HepG2 (cell line): Measurements from ENCODE around the gene VCPKMT. TPM values are rescaled to one million over a fixed set of nuclear protein-coding genes. Genes with fewer than 3 reads are reported as not detected.

Experiments
- EED ChIP-seq: sonication (generic); formaldehyde crosslinking; IDR thresholded peaks from 2 replicates; pipeline ENCODE4 v1.5.0; 2020; ENCODE audit warnings: mild to moderate bottlenecking, missing genetic modification reagents
- GATA4 ChIP-seq: sonication (generic); IDR thresholded peaks from 2 replicates; pipeline ENCODE4 v1.6.1; 2016; ENCODE audit warnings: antibody characterized with exemption, low read depth, borderline replicate concordance
- KLF15 ChIP-seq: sonication (generic); formaldehyde crosslinking; IDR thresholded peaks from 2 replicates; pipeline ENCODE4 v1.8.1; 2023; ENCODE audit warnings: borderline replicate concordance, mild to moderate bottlenecking, inconsistent platforms, missing genetic modification reagents, mixed read lengths
- NR2C2 ChIP-seq: sonication (generic); formaldehyde crosslinking; IDR thresholded peaks from 2 replicates; pipeline ENCODE4 v1.4.0; 2020; ENCODE audit warnings: missing genetic modification reagents, mild to moderate bottlenecking, moderate library complexity, borderline replicate concordance
- SKI ChIP-seq: fragments of 450-650 bp; IDR thresholded peaks from one replicate; pipeline ENCODE4 v1.6.1; 2018; ENCODE audit warnings: mild to moderate bottlenecking; ENCODE audit not compliant: partially characterized antibody
- ZMYM4 ChIP-seq: sonication (generic); formaldehyde crosslinking; IDR thresholded peaks from 2 replicates; pipeline ENCODE4 v1.8.1; 2023; ENCODE audit warnings: mild to moderate bottlenecking, missing genetic modification reagents
- ZNF20 ChIP-seq: sonication (generic); formaldehyde crosslinking; IDR thresholded peaks from 2 replicates; pipeline ENCODE4 v1.4.0; 2020; ENCODE audit warnings: mild to moderate bottlenecking, moderate library complexity, missing genetic modification reagents
- ZNF326 ChIP-seq: sonication (generic); formaldehyde crosslinking; IDR thresholded peaks from 2 replicates; pipeline ENCODE4 v1.4.0; 2020; ENCODE audit warnings: missing genetic modification reagents, borderline replicate concordance
- ZNF589 ChIP-seq: sonication (generic); formaldehyde crosslinking; conservative IDR thresholded peaks from 2 replicates; pipeline ENCODE4 v1.8.0; 2022; ENCODE audit warnings: mild to moderate bottlenecking, moderate library complexity, missing genetic modification reagents
- ZNF709 ChIP-seq: sonication (generic); formaldehyde crosslinking; IDR thresholded peaks from 2 replicates; pipeline ENCODE4 v1.5.0; 2020; ENCODE audit warnings: mild to moderate bottlenecking, missing genetic modification reagents
- ZNF891 ChIP-seq: sonication (generic); formaldehyde crosslinking; IDR thresholded peaks from 2 replicates; pipeline ENCODE4 v1.5.0; 2020; ENCODE audit warnings: mild to moderate bottlenecking, missing genetic modification reagents
- polyA plus RNA-seq, 8 experiments: library from polyadenylated mRNA; depleted of rRNA in 3 of 8; stranded (reverse) in 7 of 8; unstranded in 1 of 8; fragments of >200 nt; fragmentation: Illumina TruSeq in 4 of 8; extraction: Trizol in 4 of 8; gene quantifications; 2 replicates each; pipeline versions ENCODE4 v1.2.1 to v1.2.3, GENCODE V29; 2011 to 2016; ENCODE audit warnings: low read depth in 4 of 8, missing spikeins in 1 of 8, mixed read lengths in 1 of 8; ENCODE audit not compliant: insufficient read depth in 1 of 8
- total RNA-seq, 5 experiments: library from RNA; depleted of rRNA; stranded (reverse); fragments of >200 nt; fragmentation: Illumina TruSeq; extraction: Trizol; gene quantifications; 2 replicates each; pipeline ENCODE4 v1.2.3, GENCODE V29; 2016; ENCODE audit warnings: low read depth in 1 of 5
- TF ChIP-seq, protein P1 (sequence below), 2 experiments: sonication (generic) in 1 of 2; formaldehyde crosslinking in 1 of 2; IDR thresholded peaks; 2 replicates each; pipeline versions ENCODE4 v1.6.1 to v1.9.0; 2014 to 2022; ENCODE audit warnings: antibody characterized with exemption in 1 of 2, borderline replicate concordance in 1 of 2, inconsistent platforms in 1 of 2, low read depth in 1 of 2, missing genetic modification reagents in 1 of 2
- TF ChIP-seq, protein P2 (sequence below): conservative IDR thresholded peaks from 2 replicates; pipeline ENCODE4 v1.6.1; 2018; ENCODE audit warnings: missing genetic modification reagents
- TF ChIP-seq, protein P3 (sequence below): sonication (generic); formaldehyde crosslinking; IDR thresholded peaks from 2 replicates; pipeline ENCODE4 v1.5.0; 2020; ENCODE audit warnings: mild to moderate bottlenecking, low read depth, missing genetic modification reagents, borderline replicate concordance
- TF ChIP-seq, protein P4 (sequence below): sonication (generic); formaldehyde crosslinking; IDR thresholded peaks from 2 replicates; pipeline ENCODE4 v1.4.0; 2020; ENCODE audit warnings: missing genetic modification reagents

The VCPKMT gene
- total and polyA plus RNA-seq, 2 of the 13 experiments (the other 11 are each of a cell fraction or from before 2014, with no cell fraction given) = 3.9 to 5.4 TPM

DNA sequence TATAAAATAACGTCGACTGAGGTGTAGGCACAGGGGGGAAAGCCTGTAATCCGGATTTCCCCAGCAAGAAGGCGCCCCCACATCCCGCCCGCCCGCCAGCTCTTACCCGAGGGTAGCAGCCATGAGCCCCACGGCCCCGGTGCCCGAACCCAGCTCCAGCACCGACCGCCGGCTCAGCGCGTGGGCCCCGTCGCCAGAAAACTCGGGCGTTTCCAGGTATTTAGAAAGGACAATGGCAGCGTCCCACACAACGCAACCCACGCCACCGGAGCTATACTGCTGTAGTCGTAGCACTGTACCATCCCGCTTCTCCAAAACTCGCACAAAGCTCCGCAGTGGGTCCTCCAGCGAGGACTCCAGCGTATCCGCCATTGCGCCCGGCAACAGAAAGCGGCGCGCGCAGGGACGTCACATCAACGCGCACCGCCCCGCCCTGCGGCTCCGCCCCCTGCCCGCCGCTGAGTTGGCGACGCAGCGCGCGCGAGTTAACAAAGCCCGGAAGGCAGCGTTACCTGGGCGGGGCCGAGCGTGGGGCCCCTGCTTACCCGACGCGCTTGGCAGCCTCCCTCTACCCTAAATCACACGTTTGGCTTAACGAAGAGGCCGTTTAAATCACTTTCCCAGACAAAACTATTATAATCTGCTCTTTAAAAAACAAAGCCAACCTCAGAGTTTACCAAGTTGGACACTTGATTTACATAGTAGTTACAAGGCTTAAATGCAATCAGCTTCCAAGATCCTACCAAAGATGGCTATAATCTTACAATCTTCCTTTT lies at the start of gene VCPKMT (continued):
- TF ChIP-seq, protein P1, sequence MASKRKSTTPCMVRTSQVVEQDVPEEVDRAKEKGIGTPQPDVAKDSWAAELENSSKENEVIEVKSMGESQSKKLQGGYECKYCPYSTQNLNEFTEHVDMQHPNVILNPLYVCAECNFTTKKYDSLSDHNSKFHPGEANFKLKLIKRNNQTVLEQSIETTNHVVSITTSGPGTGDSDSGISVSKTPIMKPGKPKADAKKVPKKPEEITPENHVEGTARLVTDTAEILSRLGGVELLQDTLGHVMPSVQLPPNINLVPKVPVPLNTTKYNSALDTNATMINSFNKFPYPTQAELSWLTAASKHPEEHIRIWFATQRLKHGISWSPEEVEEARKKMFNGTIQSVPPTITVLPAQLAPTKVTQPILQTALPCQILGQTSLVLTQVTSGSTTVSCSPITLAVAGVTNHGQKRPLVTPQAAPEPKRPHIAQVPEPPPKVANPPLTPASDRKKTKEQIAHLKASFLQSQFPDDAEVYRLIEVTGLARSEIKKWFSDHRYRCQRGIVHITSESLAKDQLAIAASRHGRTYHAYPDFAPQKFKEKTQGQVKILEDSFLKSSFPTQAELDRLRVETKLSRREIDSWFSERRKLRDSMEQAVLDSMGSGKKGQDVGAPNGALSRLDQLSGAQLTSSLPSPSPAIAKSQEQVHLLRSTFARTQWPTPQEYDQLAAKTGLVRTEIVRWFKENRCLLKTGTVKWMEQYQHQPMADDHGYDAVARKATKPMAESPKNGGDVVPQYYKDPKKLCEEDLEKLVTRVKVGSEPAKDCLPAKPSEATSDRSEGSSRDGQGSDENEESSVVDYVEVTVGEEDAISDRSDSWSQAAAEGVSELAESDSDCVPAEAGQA (IDR thresholded peaks at IDR 0.05; ENCODE audit: low read depth) = peak; percentile 88
- TF ChIP-seq, protein P1 (CRISPR knock-in tag; IDR thresholded peaks at IDR 0.05; ENCODE audit: borderline replicate concordance) = no peak
- 0 out of 2 replicates have a peak, but pooled peaks have one; percentile 34 for TF ChIP-seq GATA4
- 0 out of 2 replicates have a peak, but pooled peaks have one; percentile 35 for TF ChIP-seq KLF15 (CRISPR knock-in tag)
- TF ChIP-seq, protein P2, sequence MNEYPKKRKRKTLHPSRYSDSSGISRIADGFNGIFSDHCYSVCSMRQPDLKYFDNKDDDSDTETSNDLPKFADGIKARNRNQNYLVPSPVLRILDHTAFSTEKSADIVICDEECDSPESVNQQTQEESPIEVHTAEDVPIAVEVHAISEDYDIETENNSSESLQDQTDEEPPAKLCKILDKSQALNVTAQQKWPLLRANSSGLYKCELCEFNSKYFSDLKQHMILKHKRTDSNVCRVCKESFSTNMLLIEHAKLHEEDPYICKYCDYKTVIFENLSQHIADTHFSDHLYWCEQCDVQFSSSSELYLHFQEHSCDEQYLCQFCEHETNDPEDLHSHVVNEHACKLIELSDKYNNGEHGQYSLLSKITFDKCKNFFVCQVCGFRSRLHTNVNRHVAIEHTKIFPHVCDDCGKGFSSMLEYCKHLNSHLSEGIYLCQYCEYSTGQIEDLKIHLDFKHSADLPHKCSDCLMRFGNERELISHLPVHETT (CRISPR knock-in tag) = no peak
- TF ChIP-seq, protein P3, sequence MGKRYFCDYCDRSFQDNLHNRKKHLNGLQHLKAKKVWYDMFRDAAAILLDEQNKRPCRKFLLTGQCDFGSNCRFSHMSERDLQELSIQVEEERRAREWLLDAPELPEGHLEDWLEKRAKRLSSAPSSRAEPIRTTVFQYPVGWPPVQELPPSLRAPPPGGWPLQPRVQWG (CRISPR knock-in tag) = no peak
- peak; percentile 30 for TF ChIP-seq SKI
- TF ChIP-seq ZNF891 (CRISPR knock-in tag) = peak; percentile 57; the same call in 1 of the 2 replicates
- TF ChIP-seq EED = peak; percentile 48; the same call in 1 of the 2 replicates
- TF ChIP-seq ZNF20 = no peak
- TF ChIP-seq NR2C2 (CRISPR knock-in tag) = peak; percentile 55
- TF ChIP-seq ZNF589 (CRISPR knock-in tag) = no peak; the same call in 1 of the 2 replicates
- TF ChIP-seq ZNF326 (CRISPR knock-in tag) = no peak
- TF ChIP-seq, protein P4, sequence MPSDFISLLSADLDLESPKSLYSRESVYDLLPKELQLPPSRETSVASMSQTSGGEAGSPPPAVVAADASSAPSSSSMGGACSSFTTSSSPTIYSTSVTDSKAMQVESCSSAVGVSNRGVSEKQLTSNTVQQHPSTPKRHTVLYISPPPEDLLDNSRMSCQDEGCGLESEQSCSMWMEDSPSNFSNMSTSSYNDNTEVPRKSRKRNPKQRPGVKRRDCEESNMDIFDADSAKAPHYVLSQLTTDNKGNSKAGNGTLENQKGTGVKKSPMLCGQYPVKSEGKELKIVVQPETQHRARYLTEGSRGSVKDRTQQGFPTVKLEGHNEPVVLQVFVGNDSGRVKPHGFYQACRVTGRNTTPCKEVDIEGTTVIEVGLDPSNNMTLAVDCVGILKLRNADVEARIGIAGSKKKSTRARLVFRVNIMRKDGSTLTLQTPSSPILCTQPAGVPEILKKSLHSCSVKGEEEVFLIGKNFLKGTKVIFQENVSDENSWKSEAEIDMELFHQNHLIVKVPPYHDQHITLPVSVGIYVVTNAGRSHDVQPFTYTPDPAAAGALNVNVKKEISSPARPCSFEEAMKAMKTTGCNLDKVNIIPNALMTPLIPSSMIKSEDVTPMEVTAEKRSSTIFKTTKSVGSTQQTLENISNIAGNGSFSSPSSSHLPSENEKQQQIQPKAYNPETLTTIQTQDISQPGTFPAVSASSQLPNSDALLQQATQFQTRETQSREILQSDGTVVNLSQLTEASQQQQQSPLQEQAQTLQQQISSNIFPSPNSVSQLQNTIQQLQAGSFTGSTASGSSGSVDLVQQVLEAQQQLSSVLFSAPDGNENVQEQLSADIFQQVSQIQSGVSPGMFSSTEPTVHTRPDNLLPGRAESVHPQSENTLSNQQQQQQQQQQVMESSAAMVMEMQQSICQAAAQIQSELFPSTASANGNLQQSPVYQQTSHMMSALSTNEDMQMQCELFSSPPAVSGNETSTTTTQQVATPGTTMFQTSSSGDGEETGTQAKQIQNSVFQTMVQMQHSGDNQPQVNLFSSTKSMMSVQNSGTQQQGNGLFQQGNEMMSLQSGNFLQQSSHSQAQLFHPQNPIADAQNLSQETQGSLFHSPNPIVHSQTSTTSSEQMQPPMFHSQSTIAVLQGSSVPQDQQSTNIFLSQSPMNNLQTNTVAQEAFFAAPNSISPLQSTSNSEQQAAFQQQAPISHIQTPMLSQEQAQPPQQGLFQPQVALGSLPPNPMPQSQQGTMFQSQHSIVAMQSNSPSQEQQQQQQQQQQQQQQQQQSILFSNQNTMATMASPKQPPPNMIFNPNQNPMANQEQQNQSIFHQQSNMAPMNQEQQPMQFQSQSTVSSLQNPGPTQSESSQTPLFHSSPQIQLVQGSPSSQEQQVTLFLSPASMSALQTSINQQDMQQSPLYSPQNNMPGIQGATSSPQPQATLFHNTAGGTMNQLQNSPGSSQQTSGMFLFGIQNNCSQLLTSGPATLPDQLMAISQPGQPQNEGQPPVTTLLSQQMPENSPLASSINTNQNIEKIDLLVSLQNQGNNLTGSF (CRISPR knock-in tag) = peak; percentile 78; the same call in 1 of the 2 replicates
- TF ChIP-seq ZNF709 (CRISPR knock-in tag) = no peak
- TF ChIP-seq ZMYM4 (CRISPR knock-in tag) = peak; percentile 94
